IPS-20b (cell line): ENCODE measurements around the gene ZNF335.

ENCODE experiments used
- H3K27ac ChIP-seq: one replicate; pipeline ENCODE4 v1.5.1; 2013; ENCODE audit warnings: low read length
- H3K27me3 ChIP-seq: 2 replicates; pipeline ENCODE4 v1.6.1; 2013; ENCODE audit warnings: mild to moderate bottlenecking, low read length, inconsistent platforms; ENCODE audit not compliant: insufficient read depth
- H3K36me3 ChIP-seq: 2 replicates; pipeline ENCODE4 v1.6.1; 2013; ENCODE audit warnings: low read depth, mild to moderate bottlenecking, inconsistent platforms, low read length, moderate library complexity; ENCODE audit not compliant: insufficient read depth
- H3K4me1 ChIP-seq: 2 replicates; pipeline ENCODE4 v1.6.1; 2013; ENCODE audit warnings: mild to moderate bottlenecking, control low read depth, inconsistent platforms, low read length, moderate library complexity; ENCODE audit not compliant: insufficient read depth
- H3K4me3 ChIP-seq: 2 replicates; pipeline ENCODE4 v1.5.1; 2013; ENCODE audit warnings: mild to moderate bottlenecking, low read length, inconsistent platforms
- H3K9ac ChIP-seq: 2 replicates; pipeline ENCODE4 v1.6.1; 2013; ENCODE audit warnings: low read depth, mild to moderate bottlenecking, inconsistent platforms, low read length, moderate library complexity
- H3K9me3 ChIP-seq: 2 replicates; pipeline ENCODE4 v1.6.1; 2013; ENCODE audit warnings: mild to moderate bottlenecking, low read depth, low read length, inconsistent platforms; ENCODE audit not compliant: insufficient read depth

Gene ZNF335

GRCh38 chr20:45971675-45972499 is at the start of gene ZNF335:
Gene ZNF335, minus strand, starts transcription at chr20:45972203. Its CDS starts 793 bp downstream, at chr20:45971410.
- peaks cover 27% of the 10 kb centered on the region for H3K36me3 ChIP-seq
- H3K27ac ChIP-seq, result peak within 1 kb of the TSS; percentile 97
- H3K9ac ChIP-seq, result peak within 1 kb of the TSS; percentile 99
- no peaks in the 10 kb centered on the region for H3K27me3 ChIP-seq
- peak within 1 kb of the TSS; percentile 87 for H3K4me3 ChIP-seq
- no peaks in the 10 kb centered on the region; the same call in 1 of the 2 replicates for H3K4me1 ChIP-seq
- no peaks in the 10 kb centered on the region for H3K9me3 ChIP-seq

- Histone ChIP-seq H3K36me3 (no peaks in the 10 kb centered on the region), H3K9ac (no peak overlapping the region), H3K4me3 (0 out of 2 replicates have a peak overlapping the region, but pooled peaks have one; percentile 79), H3K27me3 (peaks cover 33% of the 10 kb centered on the region), H3K27ac (no peak overlapping the region), H3K4me1 (peaks cover 4% of the 10 kb centered on the region; the same call in 1 of the 2 replicates), H3K9me3 (no peaks in the 10 kb centered on the region)
Observed at GRCh38 chr20:46020555-46020954, 48.6 kb upstream of the ZNF335 start.

- Histone ChIP-seq H3K27me3 (peaks cover 25% of the 10 kb centered on the region), H3K9ac (no peak overlapping the region), H3K4me1 (peaks cover 4% of the 10 kb centered on the region; the same call in 1 of the 2 replicates), H3K27ac (no peak overlapping the region), H3K4me3 (no peak overlapping the region), H3K36me3 (no peaks in the 10 kb centered on the region), H3K9me3 (no peaks in the 10 kb centered on the region)
Observed at GRCh38 chr20:46018611-46019010, 46.6 kb upstream of the ZNF335 start.

- Histone ChIP-seq H3K4me1 (peaks cover 4% of the 10 kb centered on the region; the same call in 1 of the 2 replicates), H3K36me3 (no peaks in the 10 kb centered on the region), H3K9ac (no peak overlapping the region), H3K9me3 (no peaks in the 10 kb centered on the region), H3K27me3 (peaks cover 25% of the 10 kb centered on the region), H3K27ac (no peak overlapping the region), H3K4me3 (no peak overlapping the region)
Observed at GRCh38 chr20:46018112-46018511, 46.1 kb upstream of the ZNF335 start.

GRCh38 chr20:46017272-46017671 is 45.3 kb upstream of the ZNF335 start:
- Histone ChIP-seq H3K27me3 (peaks cover 31% of the 10 kb centered on the region), H3K36me3 (no peaks in the 10 kb centered on the region), H3K9me3 (no peaks in the 10 kb centered on the region), H3K4me3 (no peak overlapping the region), H3K9ac (no peak overlapping the region), H3K27ac (no peak overlapping the region), H3K4me1 (peaks cover 4% of the 10 kb centered on the region; the same call in 1 of the 2 replicates)

GRCh38 chr20:46014517-46015396 is 42.8 kb upstream of the ZNF335 start:
- H3K4me3 ChIP-seq, result peak overlapping the region; percentile 71; the same call in 1 of the 2 replicates
- H3K9ac ChIP-seq, result no peak overlapping the region
- no peaks in the 10 kb centered on the region for H3K36me3 ChIP-seq
- peaks cover 27% of the 10 kb centered on the region for H3K27me3 ChIP-seq
- H3K27ac ChIP-seq, result no peak overlapping the region
- no peaks in the 10 kb centered on the region for H3K9me3 ChIP-seq
- no peaks in the 10 kb centered on the region for H3K4me1 ChIP-seq

GRCh38 chr20:46013829-46014516 is 42.0 kb upstream of the ZNF335 start:
- H3K4me3 ChIP-seq, result peak overlapping the region; percentile 71; the same call in 1 of the 2 replicates
- H3K9me3 ChIP-seq, result no peaks in the 10 kb centered on the region
- peaks cover 27% of the 10 kb centered on the region for H3K27me3 ChIP-seq
- no peak overlapping the region for H3K27ac ChIP-seq
- H3K9ac ChIP-seq, result peak overlapping the region; percentile 45; the same call in 1 of the 2 replicates
- peaks cover 3% of the 10 kb centered on the region; the same call in 1 of the 2 replicates for H3K4me1 ChIP-seq
- no peaks in the 10 kb centered on the region for H3K36me3 ChIP-seq

- peaks cover 9% of the 10 kb centered on the region; the same call in 1 of the 2 replicates for H3K4me1 ChIP-seq
- H3K4me3 ChIP-seq, result peak overlapping the region; percentile 71; the same call in 1 of the 2 replicates
- H3K27me3 ChIP-seq, result peaks cover 27% of the 10 kb centered on the region
- H3K9ac ChIP-seq, result peak overlapping the region; percentile 45; the same call in 1 of the 2 replicates
- no peaks in the 10 kb centered on the region for H3K36me3 ChIP-seq
- no peaks in the 10 kb centered on the region for H3K9me3 ChIP-seq
- H3K27ac ChIP-seq, result no peak overlapping the region
Observed at GRCh38 chr20:46013322-46013828, 41.4 kb upstream of the ZNF335 start.

GRCh38 chr20:46012921-46013320 is 40.9 kb upstream of the ZNF335 start:
- H3K27me3 ChIP-seq, result peaks cover 27% of the 10 kb centered on the region
- H3K9ac ChIP-seq, result no peak overlapping the region
- H3K4me3 ChIP-seq, result no peak overlapping the region
- H3K27ac ChIP-seq, result no peak overlapping the region
- H3K4me1 ChIP-seq, result peaks cover 13% of the 10 kb centered on the region
- no peaks in the 10 kb centered on the region for H3K9me3 ChIP-seq
- no peaks in the 10 kb centered on the region for H3K36me3 ChIP-seq

- no peak overlapping the region for H3K27ac ChIP-seq
- no peaks in the 10 kb centered on the region for H3K36me3 ChIP-seq
- H3K9ac ChIP-seq, result no peak overlapping the region
- H3K9me3 ChIP-seq, result no peaks in the 10 kb centered on the region
- peak overlapping the region; percentile 47; the same call in 1 of the 2 replicates for H3K4me3 ChIP-seq
- H3K27me3 ChIP-seq, result peaks cover 27% of the 10 kb centered on the region
- peaks cover 13% of the 10 kb centered on the region for H3K4me1 ChIP-seq
Observed at GRCh38 chr20:46011631-46012482, 39.9 kb upstream of the ZNF335 start.
